A549 (cell line): ENCODE results near the gene ADAR. TPM values are rescaled to one million over a fixed set of nuclear protein-coding genes. Genes with fewer than 3 reads are reported as not detected.

Source experiments
- ATAC-seq, 2 experiments: fragments of 200-7000 bp in 1 of 2; fragments of >200 bp in 1 of 2; cut with Nextera tagmentation in 1 of 2; cut with Tn5 transposase in 1 of 2; 3 replicates each; pipeline versions ENCODE4 v1.8.0 to v1.9.1; 2018 to 2020; ENCODE audit warnings: mild to moderate bottlenecking in 1 of 2, moderate library complexity in 1 of 2
- CTCF ChIA-PET: fragments of 300-600 bp; sonication (Branson Sonifier 250); formaldehyde crosslinking; extraction: SDS; loops from one replicate; lab custom pipeline; 2021; ENCODE audit warnings: antibody characterized with exemption, inconsistent platforms; lab: Yijun Ruan, JAX
- POLR2A ChIA-PET: fragments of 350-600 bp; formaldehyde crosslinking; extraction: SDS; loops from one replicate; lab custom pipeline; 2021; ENCODE audit warnings: antibody characterized with exemption, inconsistent platforms; lab: Yijun Ruan, JAX
- DNase-seq, 2 experiments: peaks; one replicate each; pipeline versions ENCODE4 v3.0.0 to v3.0.0-alpha.2; 2011 to 2016; ENCODE audit warnings: low read depth in 1 of 2, low spot score in 1 of 2
- FAIRE-seq: peaks from 2 replicates; lab custom pipeline; 2011; peaks lifted over from hg19 to GRCh38; lab: Jason Lieb, UNC
- H3K27ac ChIP-seq, 2 experiments: fragments of >200 bp; sonication (Bioruptor Twin); formaldehyde crosslinking; 3 replicates each; pipeline ENCODE4 v1.5.1; 2016 to 2017
- H3K4me1 ChIP-seq: fragments of >200 bp; sonication (Bioruptor Twin); formaldehyde crosslinking; 3 replicates; pipeline ENCODE4 v1.6.1; 2016
- H3K4me2 ChIP-seq: fragments of >200 bp; sonication (Bioruptor Twin); formaldehyde crosslinking; 3 replicates; pipeline ENCODE4 v1.6.1; 2016
- H3K4me3 ChIP-seq: fragments of >200 bp; sonication (Bioruptor Twin); formaldehyde crosslinking; 3 replicates; pipeline ENCODE4 v1.5.1; 2016
- H3K9me3 ChIP-seq: fragments of >200 bp; sonication (Bioruptor Twin); formaldehyde crosslinking; 3 replicates; pipeline ENCODE4 v1.6.1; 2016
- ATOH8 ChIP-seq: fragments of 250-450 bp; sonication (Bioruptor Pico); IDR thresholded peaks from 2 replicates; pipeline ENCODE4 v1.5.0; 2020; ENCODE audit warnings: low read depth, mild to moderate bottlenecking, moderate library complexity
- BCL3 ChIP-seq: fragments of >200 bp; sonication (Bioruptor Twin); formaldehyde crosslinking; IDR thresholded peaks from 3 replicates; pipeline ENCODE4 v1.6.1; 2016
- CHD4 ChIP-seq: fragments of 200-600 bp; sonication (generic); IDR thresholded peaks from 2 replicates; pipeline ENCODE4 v1.6.1; 2016; ENCODE audit warnings: antibody characterized with exemption, mild to moderate bottlenecking, borderline replicate concordance
- CTCF ChIP-seq: fragments of >200 bp; sonication (Bioruptor Twin); formaldehyde crosslinking; IDR thresholded peaks from 3 replicates; pipeline ENCODE4 v1.5.1; 2016
- EHF ChIP-seq: fragments of 250-450 bp; sonication (Bioruptor Pico); IDR thresholded peaks from 2 replicates; pipeline ENCODE4 v1.5.0; 2020; ENCODE audit warnings: mild to moderate bottlenecking
- EHMT2 ChIP-seq: fragments of 200-600 bp; sonication (generic); IDR thresholded peaks from 2 replicates; pipeline ENCODE4 v1.6.1; 2016; ENCODE audit warnings: antibody characterized with exemption, low read depth, mild to moderate bottlenecking, moderate library complexity
- FOSL2 ChIP-seq, 2 experiments: fragments of 450-650 bp in 1 of 2; fragments of >200 bp in 1 of 2; sonication (Bioruptor Twin) in 1 of 2; formaldehyde crosslinking; IDR thresholded peaks; 2 replicates each; pipeline versions ENCODE4 v1.5.0 to v1.6.1; 2016 to 2020; ENCODE audit warnings: mild to moderate bottlenecking in 1 of 2, moderate library complexity in 1 of 2
- GATA3 ChIP-seq: IDR thresholded peaks from 2 replicates; pipeline ENCODE4 v1.6.1; 2012; ENCODE audit warnings: borderline replicate concordance
- HDAC2 ChIP-seq: fragments of 200-600 bp; sonication (generic); IDR thresholded peaks from 2 replicates; pipeline ENCODE4 v1.6.1; 2016
- HEYL ChIP-seq: fragments of 250-450 bp; sonication (Bioruptor Pico); IDR thresholded peaks from 2 replicates; pipeline ENCODE4 v1.8.0; 2021; ENCODE audit warnings: mild to moderate bottlenecking, moderate library complexity
- HMGXB4 ChIP-seq: fragments of 250-450 bp; sonication (Bioruptor Pico); IDR thresholded peaks from 2 replicates; pipeline ENCODE4 v1.5.0; 2021; ENCODE audit warnings: mild to moderate bottlenecking, moderate library complexity, borderline replicate concordance
- HOXA7 ChIP-seq: fragments of 250-450 bp; sonication (Bioruptor Pico); IDR thresholded peaks from 2 replicates; pipeline ENCODE4 v1.5.0; 2020; ENCODE audit warnings: mild to moderate bottlenecking, moderate library complexity
- JUNB ChIP-seq: fragments of >200 bp; sonication (Bioruptor Twin); formaldehyde crosslinking; IDR thresholded peaks from 2 replicates; pipeline ENCODE4 v1.6.1; 2016
- NFE2L2 ChIP-seq: fragments of 150-350 bp; conservative IDR thresholded peaks from 2 replicates; pipeline ENCODE4 v1.6.1; 2014; ENCODE audit warnings: low read length
- POLR2A ChIP-seq: IDR thresholded peaks from 2 replicates; pipeline ENCODE4 v1.6.1; 2012; ENCODE audit warnings: mild to moderate bottlenecking, low read length
- RAD21 ChIP-seq, 2 experiments: fragments of >200 bp in 1 of 2; sonication (Bioruptor Twin) in 1 of 2; formaldehyde crosslinking in 1 of 2; IDR thresholded peaks in 1 of 2; conservative IDR thresholded peaks in 1 of 2; 2 replicates in 1 of 2; 3 replicates in 1 of 2; pipeline ENCODE4 v1.6.1; 2012 to 2018; ENCODE audit warnings: inconsistent platforms in 1 of 2
- RFX5 ChIP-seq: fragments of 450-650 bp; IDR thresholded peaks from 2 replicates; pipeline ENCODE4 v1.7.1; 2014; ENCODE audit warnings: antibody characterized with exemption, mild to moderate bottlenecking, moderate library complexity
- SREBF2 ChIP-seq: fragments of 450-650 bp; IDR thresholded peaks from 2 replicates; pipeline ENCODE4 v1.6.1; 2014; ENCODE audit warnings: mild to moderate bottlenecking, moderate library complexity
- TFCP2L1 ChIP-seq: fragments of 250-450 bp; sonication (Bioruptor Pico); IDR thresholded peaks from 2 replicates; pipeline ENCODE4 v1.5.0; 2021; ENCODE audit warnings: mild to moderate bottlenecking
- USF2 ChIP-seq: fragments of 450-650 bp; IDR thresholded peaks from 2 replicates; pipeline ENCODE4 v1.6.1; 2014; ENCODE audit warnings: antibody characterized with exemption
- ZC3H11A ChIP-seq: fragments of 450-650 bp; IDR thresholded peaks from 2 replicates; pipeline ENCODE4 v1.6.1; 2014; ENCODE audit warnings: antibody characterized with exemption, mild to moderate bottlenecking
- ZFP36 ChIP-seq: fragments of 450-650 bp; IDR thresholded peaks from 2 replicates; pipeline ENCODE4 v1.6.1; 2014; ENCODE audit warnings: borderline replicate concordance; ENCODE audit not compliant: partially characterized antibody
- ZSCAN20 ChIP-seq: fragments of 250-450 bp; sonication (Bioruptor Pico); IDR thresholded peaks from 2 replicates; pipeline ENCODE4 v1.8.0; 2022; ENCODE audit warnings: mild to moderate bottlenecking, moderate library complexity
- whole genome bisulfite sequencing: methylation state at CpG from one replicate; pipeline ENCODE4 v1.1.6; 2017; ENCODE audit errors: missing lambda C conversion rate; 5-methylcytosine and 5-hydroxymethylcytosine counted together
- polyA plus RNA-seq, 4 experiments: library from polyadenylated mRNA; depleted of rRNA in 3 of 4; stranded (reverse); fragments of >200 nt; fragmentation: RNase III in 1 of 4; extraction: RNeasy Plus Mini Kit Qiagen cat#74134 plus additional on column Dnase treatment in 1 of 4; gene quantifications; 2 replicates in 3 of 4; 3 replicates in 1 of 4; pipeline ENCODE4 v1.2.3, GENCODE V29; 2011 to 2017

ADAR gene
- polyA plus RNA-seq, 2 of the 4 experiments (the other 2 are of a cell fraction), result 71.7 to 170 TPM

GRCh38 chr1:154590756-154591155 lies 17.2 kb downstream of the ADAR start:
- no peak for DNase-seq
- no peak for FAIRE-seq
- POLR2A ChIA-PET, result no interaction called here
- CTCF ChIA-PET, result interaction anchor here (1.2 to 3.4 kb wide), 3 partner anchors 19 to 44 kb away, joined by 3 to 13 read pairs (median 3); no protein-coding TSS in a partner anchor
- WGBS, result 82% methylated on average over 5 of the region's 5 CpGs
- H3K4me3 ChIP-seq, result no peak overlapping the region
- H3K27ac ChIP-seq, result no peak overlapping the region
- ATAC-seq, result no peak
- H3K9me3 ChIP-seq, result no peaks in the 10 kb centered on the region
- H3K4me2 ChIP-seq, result no peak overlapping the region
- no peak for TF ChIP-seq RFX5
- no peaks in the 10 kb centered on the region for H3K4me1 ChIP-seq

GRCh38 chr1:154589780-154590179 lies 18.2 kb downstream of the ADAR start:
- WGBS, result 83% methylated on average over 10 of the region's 10 CpGs
- no peak for ATAC-seq
- Histone ChIP-seq H3K4me3 (no peak overlapping the region), H3K4me1 (no peaks in the 10 kb centered on the region), H3K4me2 (no peak overlapping the region), H3K27ac (no peak overlapping the region), H3K9me3 (no peaks in the 10 kb centered on the region)
- FAIRE-seq, result no peak
- POLR2A ChIA-PET, result no interaction called here
- no peak for DNase-seq
- CTCF ChIA-PET, result interaction anchor here (0.8 to 3.4 kb wide), 4 partner anchors 11 to 43 kb away, joined by 3 to 13 read pairs (median 3); no protein-coding TSS in a partner anchor
- TF ChIP-seq TFCP2L1 (no peak), ZC3H11A (no peak), RAD21 (conservative IDR thresholded peaks at IDR 0.05 in 1 of 2, IDR thresholded peaks at IDR 0.05 in 1 of 2) (no peak), EHF (no peak), BCL3 (no peak), JUNB (no peak), ATOH8 (CRISPR knock-in tag) (no peak), EHMT2 (no peak), USF2 (no peak), POLR2A (no peak), ZSCAN20 (CRISPR knock-in tag) (no peak), FOSL2 (IDR thresholded peaks at IDR 0.05) (no peak), FOSL2 (CRISPR knock-in tag; IDR thresholded peaks at IDR 0.05) (no peak), ZFP36 (no peak), HOXA7 (CRISPR knock-in tag) (no peak), HMGXB4 (CRISPR knock-in tag) (no peak), GATA3 (no peak), NFE2L2 (no peak), CHD4 (no peak), HEYL (CRISPR knock-in tag) (no peak)

GRCh38 chr1:154586641-154587040 lies 21.3 kb downstream of the ADAR start:
- 93% methylated on average over 6 of the region's 6 CpGs for WGBS
- no peak overlapping the region for H3K4me3 ChIP-seq
- ChIA-PET CTCF (no interaction called here), POLR2A (no interaction called here)
- H3K4me1 ChIP-seq, result no peaks in the 10 kb centered on the region
- TF ChIP-seq ZFP36, result no peak
- TF ChIP-seq CTCF, result no peak
- TF ChIP-seq HDAC2, result no peak
- no peak for TF ChIP-seq SREBF2
- no peak overlapping the region for H3K27ac ChIP-seq
- no peak for FAIRE-seq
- no peak for ATAC-seq
- H3K9me3 ChIP-seq, result no peaks in the 10 kb centered on the region
- no peak for DNase-seq
- H3K4me2 ChIP-seq, result no peak overlapping the region
